Medulla oblongata (tissue), 1 donor: ENCODE data around the gene RNF8.

Experiments
- DNase-seq: peaks from one replicate; pipeline ENCODE4 v3.0.0-alpha.2; 2015; ENCODE audit errors: extremely low spot score

RNF8 gene

GRCh38 chr6:37357860-37358259 lies 4.1 kb downstream of the RNF8 start:
- DNase-seq: no peak

GRCh38 chr6:37359039-37359438 lies 5.3 kb downstream of the RNF8 start:
- no peak for DNase-seq

GRCh38 chr6:37362101-37362828 lies 8.5 kb downstream of the RNF8 start:
- DNase-seq: no peak

GRCh38 chr6:37365791-37366190 lies 12.0 kb downstream of the RNF8 start:
- peak; percentile 47 for DNase-seq

GRCh38 chr6:37366910-37367309 lies 13.1 kb downstream of the RNF8 start:
- DNase-seq: no peak

GRCh38 chr6:37368961-37369320 lies 15.2 kb downstream of the RNF8 start:
- DNase-seq: no peak

- DNase-seq: peak; percentile 65
Measured at GRCh38 chr6:37369321-37370201, 15.8 kb downstream of the RNF8 start.

- no peak for DNase-seq
Measured at GRCh38 chr6:37371154-37372083, 17.6 kb downstream of the RNF8 start.

GRCh38 chr6:37372116-37372515 lies 18.3 kb downstream of the RNF8 start:
- no peak for DNase-seq

GRCh38 chr6:37373822-37374471 lies 20.2 kb downstream of the RNF8 start:
- DNase-seq: peak; percentile 33

- no peak for DNase-seq
Measured at GRCh38 chr6:37375376-37375775, 21.6 kb downstream of the RNF8 start.

GRCh38 chr6:37376078-37376743 lies 22.4 kb downstream of the RNF8 start:
- DNase-seq: no peak

GRCh38 chr6:37381579-37381978 lies 27.8 kb downstream of the RNF8 start:
- DNase-seq: peak; percentile 23

- no peak for DNase-seq
Measured at GRCh38 chr6:37382994-37383765, 29.4 kb downstream of the RNF8 start.

GRCh38 chr6:37388578-37388977 lies 34.8 kb downstream of the RNF8 start:
- DNase-seq: no peak

GRCh38 chr6:37389857-37390256 lies 36.1 kb downstream of the RNF8 start:
- no peak for DNase-seq

GRCh38 chr6:37391120-37391519 lies 37.3 kb downstream of the RNF8 start:
- DNase-seq: no peak

- no peak for DNase-seq
Measured at GRCh38 chr6:37392821-37393220, 39.0 kb downstream of the RNF8 start.

GRCh38 chr6:37393381-37393929 lies 39.7 kb downstream of the RNF8 start:
- no peak for DNase-seq
